Subcutaneous abdominal adipose tissue (tissue), 5 donors: ENCODE measurements around the gene ARMC3.
"Not testable (repeated sequence)": the region's sequence is repeated elsewhere in the genome, so short reads cannot be mapped to it uniquely, and the experiment has no call there.

Source experiments
- H3K27ac ChIP-seq: one replicate; pipeline ENCODE4 v1.7.0; 2013; ENCODE audit warnings: low read depth, mild to moderate bottlenecking, inconsistent platforms, low read length, moderate library complexity
- H3K27me3 ChIP-seq, 5 donors: one replicate each; pipeline ENCODE4 v1.7.0; 2013; ENCODE audit warnings: low read length in 5 of 5, inconsistent platforms in 1 of 5; ENCODE audit not compliant: control insufficient read depth in 5 of 5, insufficient read depth in 4 of 5
- H3K36me3 ChIP-seq, 5 donors: one replicate each; pipeline ENCODE4 v1.7.0; 2013; ENCODE audit warnings: low read length in 5 of 5; ENCODE audit not compliant: control insufficient read depth in 5 of 5, insufficient read depth in 5 of 5
- H3K4me1 ChIP-seq, 5 donors: one replicate each; pipeline ENCODE4 v1.7.0; 2013; ENCODE audit warnings: low read length in 5 of 5, mild to moderate bottlenecking in 3 of 5, moderate library complexity in 1 of 5; ENCODE audit not compliant: control insufficient read depth in 5 of 5, insufficient read depth in 5 of 5
- H3K4me3 ChIP-seq, 5 donors: one replicate each; pipeline ENCODE4 v1.7.0; 2013; ENCODE audit warnings: low read length in 5 of 5, low read depth in 1 of 5
- H3K9ac ChIP-seq, 5 donors: one replicate each; pipeline ENCODE4 v1.7.0; 2013; ENCODE audit warnings: low read length in 5 of 5, mild to moderate bottlenecking in 4 of 5, moderate library complexity in 3 of 5
- H3K9me3 ChIP-seq, 5 donors: one replicate each; pipeline ENCODE4 v1.7.0; 2013; ENCODE audit warnings: low read length in 5 of 5; ENCODE audit not compliant: control insufficient read depth in 5 of 5
- donor health status: healthy.
- donor health status: healthy.
- donor health status: healthy.
- donor health status: healthy.
- donor health status: healthy.

The ARMC3 gene

DNA sequence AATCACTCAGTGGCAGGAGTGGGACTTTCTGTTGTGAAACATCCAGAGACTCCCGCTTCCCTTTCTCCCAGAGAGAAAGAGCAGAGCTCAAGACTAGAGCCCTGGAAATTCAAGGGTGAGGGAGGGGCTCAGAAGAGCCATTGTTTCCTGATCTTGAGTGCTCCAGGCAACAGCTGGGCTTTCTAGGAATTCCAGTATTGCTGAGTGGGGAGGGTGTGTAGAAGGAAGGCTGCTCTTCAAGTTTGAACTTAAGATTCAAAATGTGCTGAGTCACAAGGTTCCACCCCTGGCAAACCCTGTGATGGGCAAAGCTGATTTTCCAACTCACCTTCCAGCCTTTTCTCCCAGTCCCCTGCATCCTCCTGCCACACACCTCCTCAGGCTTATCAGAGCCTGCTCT, 125.2 kb downstream of the ARMC3 start:
- H3K36me3 ChIP-seq: no peaks in the 10 kb centered on the region
- no peak overlapping the region for H3K9ac ChIP-seq
- peaks cover 0 to 4% (median 0%) of the 10 kb centered on the region in 5 donors for H3K4me1 ChIP-seq
- no peak overlapping the region for H3K4me3 ChIP-seq
- no peak overlapping the region for H3K27ac ChIP-seq
- no peaks in the 10 kb centered on the region for H3K27me3 ChIP-seq
- no peaks in the 10 kb centered on the region for H3K9me3 ChIP-seq

DNA sequence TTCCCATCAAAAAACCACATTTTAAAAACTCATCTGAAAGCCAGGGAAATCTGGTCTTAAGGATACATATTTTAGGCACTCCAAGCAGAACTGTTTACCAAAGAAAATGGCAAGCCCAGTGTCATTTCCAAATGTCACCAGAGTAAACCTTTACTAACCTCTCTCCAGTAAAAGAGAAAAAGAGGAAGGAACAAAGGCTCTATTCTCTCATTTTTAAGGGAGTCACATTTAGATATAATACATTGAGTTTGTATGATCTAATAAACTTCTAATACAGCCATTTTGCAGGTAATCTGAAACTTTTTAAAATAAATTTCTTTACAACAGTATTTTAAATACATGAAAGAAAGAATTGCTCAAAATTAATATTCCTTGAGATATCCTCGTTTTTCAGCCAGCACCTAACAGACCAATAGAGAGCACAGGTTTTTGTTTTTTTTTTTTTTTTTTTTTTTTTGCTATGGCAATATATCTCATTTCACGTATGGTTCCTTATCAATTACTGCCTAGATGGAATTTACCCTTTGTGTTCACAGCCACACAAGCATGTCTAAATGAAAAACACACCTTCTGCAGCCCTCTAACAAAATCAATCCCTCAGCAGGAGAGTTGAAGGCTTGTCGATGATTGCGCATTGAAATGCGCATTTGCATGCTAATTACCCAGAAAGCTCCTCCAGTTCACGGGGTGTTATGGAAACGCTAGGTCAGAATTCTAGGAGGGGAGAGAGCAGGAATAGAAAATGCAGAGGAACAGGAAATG, 127.8 kb downstream of the ARMC3 start:
- H3K4me1 ChIP-seq: peaks cover 0 to 4% (median 0%) of the 10 kb centered on the region in 5 donors
- no peaks in the 10 kb centered on the region for H3K27me3 ChIP-seq
- H3K27ac ChIP-seq: no peak overlapping the region
- H3K9ac ChIP-seq: no peak overlapping the region
- H3K9me3 ChIP-seq: peaks cover 0 to 11% (median 0%) of the 10 kb centered on the region in 5 donors
- no peak overlapping the region for H3K4me3 ChIP-seq
- H3K36me3 ChIP-seq: no peaks in the 10 kb centered on the region

DNA sequence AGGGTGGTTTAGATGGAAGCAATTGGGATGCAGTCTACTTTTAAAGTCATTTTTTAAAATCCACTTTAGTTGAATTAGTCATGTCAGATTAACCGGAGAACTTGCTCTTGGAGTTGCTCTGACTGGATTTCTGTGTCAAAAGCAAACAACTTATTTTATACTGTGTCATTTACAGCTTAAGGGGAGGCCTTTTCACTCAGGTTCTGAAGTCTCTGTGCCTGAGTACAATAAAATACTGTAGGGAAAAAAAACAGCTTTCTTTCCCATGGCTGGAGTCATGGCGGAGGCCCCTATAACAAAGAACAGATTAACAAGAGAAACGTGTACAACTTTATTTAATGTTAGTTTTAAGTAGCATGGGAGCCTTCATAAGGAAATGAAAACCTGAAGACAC, 128.3 kb downstream of the ARMC3 start:
- Histone ChIP-seq H3K9ac (no peak overlapping the region), H3K9me3 (peaks cover 0 to 15% (median 3%) of the 10 kb centered on the region in 5 donors), H3K27me3 (peaks cover 0 to 4% (median 2%) of the 10 kb centered on the region in 5 donors), H3K4me3 (no peak overlapping the region), H3K36me3 (no peaks in the 10 kb centered on the region), H3K27ac (no peak overlapping the region), H3K4me1 (peaks cover 0 to 4% (median 0%) of the 10 kb centered on the region in 5 donors)

DNA sequence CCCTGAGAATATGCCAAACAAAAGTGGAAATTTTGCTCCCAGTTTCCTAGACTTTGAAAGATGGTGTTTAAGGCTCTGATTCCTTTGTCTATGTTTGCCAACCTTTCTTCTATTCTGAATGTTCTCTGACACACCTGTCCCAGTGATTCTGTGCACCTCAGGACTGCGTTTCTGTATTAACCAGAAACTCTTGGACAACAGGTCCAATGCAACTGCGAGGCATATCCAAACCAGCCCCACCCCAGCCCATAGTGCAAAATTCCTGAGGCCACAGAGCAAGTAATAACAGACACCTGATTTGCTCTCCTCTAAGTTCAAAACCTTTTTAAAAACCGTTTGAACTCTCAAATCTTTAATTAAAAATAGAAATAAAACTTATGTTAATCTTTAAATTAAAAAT, 130.5 kb downstream of the ARMC3 start:
- H3K36me3 ChIP-seq: no peaks in the 10 kb centered on the region
- H3K4me3 ChIP-seq: no peak overlapping the region
- peaks cover 0 to 6% (median 4%) of the 10 kb centered on the region in 5 donors for H3K27me3 ChIP-seq
- H3K27ac ChIP-seq: no peak overlapping the region
- H3K4me1 ChIP-seq: peaks cover 0 to 5% (median 0%) of the 10 kb centered on the region in 5 donors
- H3K9ac ChIP-seq: no peak overlapping the region
- H3K9me3 ChIP-seq: peaks cover 0 to 15% (median 3%) of the 10 kb centered on the region in 5 donors

DNA sequence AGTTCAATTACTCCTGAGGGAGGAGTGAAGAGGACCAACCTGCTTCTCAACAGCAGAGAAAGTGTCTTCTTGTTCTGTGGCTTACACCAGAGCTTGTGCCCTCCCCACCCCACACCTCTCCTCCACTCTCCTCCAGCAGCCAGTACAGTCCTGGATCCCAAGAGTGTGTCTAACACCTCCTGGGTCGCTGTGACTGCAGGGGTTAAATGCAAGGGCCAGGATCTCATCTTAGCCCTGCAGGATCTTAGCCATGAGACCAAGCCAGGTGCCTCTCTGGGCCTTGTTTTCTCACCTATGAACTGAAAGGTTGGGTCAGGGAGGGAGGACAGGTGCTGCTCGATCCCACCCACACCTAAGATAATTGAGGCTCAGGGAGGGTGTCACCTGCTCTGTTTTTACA, 133.1 kb downstream of the ARMC3 start:
- H3K9ac ChIP-seq: no peak overlapping the region
- H3K9me3 ChIP-seq: peaks cover 0 to 15% (median 3%) of the 10 kb centered on the region in 5 donors
- H3K4me1 ChIP-seq: peaks cover 4 to 16% (median 8%) of the 10 kb centered on the region in 5 donors
- H3K27me3 ChIP-seq: peaks cover 0 to 6% (median 4%) of the 10 kb centered on the region in 5 donors
- no peak overlapping the region for H3K27ac ChIP-seq
- H3K4me3 ChIP-seq: no peak overlapping the region
- no peaks in the 10 kb centered on the region for H3K36me3 ChIP-seq

DNA sequence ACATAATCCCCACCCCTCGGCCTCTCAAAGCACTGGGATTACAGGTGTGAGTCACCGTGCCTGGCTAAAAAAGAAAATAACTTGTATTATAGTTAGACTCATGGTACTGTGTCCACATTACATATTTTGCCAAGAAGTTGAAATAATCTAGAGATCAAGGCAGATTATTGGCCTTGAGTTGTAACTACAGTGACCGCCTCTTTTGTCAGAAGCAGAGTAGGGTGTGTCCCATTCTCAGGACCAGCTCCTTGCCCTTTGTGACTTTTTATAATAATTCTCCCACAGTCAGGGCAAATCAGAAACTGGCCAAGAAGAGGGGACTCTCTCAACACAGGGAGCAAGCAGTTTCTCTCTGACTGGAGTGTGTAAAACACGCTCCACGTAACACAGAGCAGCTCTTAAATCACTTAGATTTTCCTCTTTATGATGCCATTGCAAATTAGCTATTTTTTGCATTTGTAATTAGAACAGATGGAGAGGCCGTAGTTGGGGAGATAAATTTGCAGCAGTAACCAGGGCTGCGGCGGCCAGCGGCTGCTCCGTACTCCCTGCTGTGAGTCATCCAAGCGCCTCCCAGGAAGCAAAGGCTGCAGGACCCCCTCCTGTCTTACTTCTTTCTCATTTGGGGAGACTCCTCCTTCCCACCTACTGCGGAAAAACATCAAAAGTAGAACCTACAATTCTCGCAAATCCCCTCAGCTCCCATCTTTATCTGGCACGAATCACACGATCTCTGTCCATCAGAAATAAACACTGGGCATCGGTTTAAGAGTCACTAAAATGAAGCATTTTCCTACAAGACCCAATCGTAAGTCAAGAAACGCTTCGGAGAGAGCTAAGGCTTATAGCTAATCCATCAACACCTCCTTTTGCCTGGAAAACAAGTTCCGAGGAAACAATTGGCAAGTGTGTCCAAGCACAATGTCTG, 135.5 kb downstream of the ARMC3 start:
- no peak overlapping the region for H3K9ac ChIP-seq
- H3K4me1 ChIP-seq: peaks cover 4 to 18% (median 10%) of the 10 kb centered on the region in 5 donors
- H3K4me3 ChIP-seq: no peak overlapping the region
- H3K9me3 ChIP-seq: peaks cover 0 to 15% (median 3%) of the 10 kb centered on the region in 5 donors
- H3K36me3 ChIP-seq: no peaks in the 10 kb centered on the region
- H3K27ac ChIP-seq: no peak overlapping the region
- H3K27me3 ChIP-seq: peaks cover 0 to 6% (median 4%) of the 10 kb centered on the region in 5 donors

DNA sequence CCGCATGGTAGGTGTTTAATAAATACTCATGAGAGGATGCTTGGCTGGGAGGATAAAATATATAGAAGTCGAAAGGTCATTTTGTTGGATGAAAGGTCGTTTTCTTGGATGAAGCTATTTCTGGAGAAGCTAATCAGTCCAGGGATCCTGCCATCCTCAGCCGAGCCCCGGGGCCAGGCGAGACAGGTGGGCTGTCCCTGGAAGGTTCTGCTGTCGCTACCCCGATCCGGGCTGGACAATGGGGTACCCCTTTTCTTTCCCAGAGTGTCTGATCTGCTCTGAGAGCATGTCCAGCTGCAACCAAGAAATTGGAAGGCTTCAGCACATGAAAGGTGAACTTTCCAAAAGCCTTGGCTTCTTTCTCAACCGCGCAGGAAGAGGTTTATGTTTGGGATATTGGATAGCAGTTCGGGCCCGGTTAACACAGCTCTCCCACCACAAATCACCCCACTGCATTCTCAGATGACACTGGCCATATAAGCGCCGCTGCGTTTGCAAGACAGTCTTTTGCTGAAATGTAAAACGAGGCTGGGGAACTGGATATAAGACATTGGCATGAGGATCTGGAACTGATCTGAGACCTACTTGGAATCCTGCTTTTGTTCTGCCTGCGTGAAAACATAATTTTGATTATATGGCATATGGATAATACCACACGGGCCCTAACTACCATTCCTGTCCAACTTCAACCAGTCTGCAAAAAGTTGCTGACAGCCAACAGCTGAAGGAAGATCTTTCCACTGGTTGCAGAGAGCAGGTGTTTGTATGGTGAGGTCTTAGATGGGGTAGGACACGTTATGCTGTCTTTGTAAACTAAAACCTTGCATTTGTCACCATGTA, 136.3 kb downstream of the ARMC3 start:
- H3K27ac ChIP-seq: no peak overlapping the region
- H3K4me3 ChIP-seq: no peak overlapping the region
- peaks cover 4 to 18% (median 12%) of the 10 kb centered on the region in 5 donors for H3K4me1 ChIP-seq
- H3K9me3 ChIP-seq: peaks cover 0 to 10% (median 3%) of the 10 kb centered on the region in 5 donors
- no peaks in the 10 kb centered on the region for H3K36me3 ChIP-seq
- peaks cover 0 to 6% (median 4%) of the 10 kb centered on the region in 5 donors for H3K27me3 ChIP-seq
- H3K9ac ChIP-seq: no peak overlapping the region

DNA sequence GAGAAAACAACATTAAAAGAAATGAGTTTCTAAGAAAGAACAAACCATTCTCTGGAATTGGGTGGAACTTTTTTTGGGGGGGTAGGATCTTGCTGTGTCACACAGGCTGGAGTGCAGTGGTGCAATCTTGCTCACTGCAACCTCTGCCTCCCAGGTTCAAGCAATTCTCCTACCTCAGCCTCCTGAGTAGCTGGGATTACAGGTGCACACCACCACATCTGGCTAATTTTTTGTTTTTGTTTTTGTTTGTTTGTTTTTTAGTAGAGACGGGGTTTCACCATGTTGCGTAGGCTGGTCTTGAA, 136.9 kb downstream of the ARMC3 start:
- H3K27ac ChIP-seq, H3K9me3 ChIP-seq, H3K4me3 ChIP-seq, H3K9ac ChIP-seq, H3K27me3 ChIP-seq, H3K36me3 ChIP-seq: not testable (repeated sequence)
- peaks cover 4 to 18% (median 12%) of the 10 kb centered on the region in 5 donors for H3K4me1 ChIP-seq

DNA sequence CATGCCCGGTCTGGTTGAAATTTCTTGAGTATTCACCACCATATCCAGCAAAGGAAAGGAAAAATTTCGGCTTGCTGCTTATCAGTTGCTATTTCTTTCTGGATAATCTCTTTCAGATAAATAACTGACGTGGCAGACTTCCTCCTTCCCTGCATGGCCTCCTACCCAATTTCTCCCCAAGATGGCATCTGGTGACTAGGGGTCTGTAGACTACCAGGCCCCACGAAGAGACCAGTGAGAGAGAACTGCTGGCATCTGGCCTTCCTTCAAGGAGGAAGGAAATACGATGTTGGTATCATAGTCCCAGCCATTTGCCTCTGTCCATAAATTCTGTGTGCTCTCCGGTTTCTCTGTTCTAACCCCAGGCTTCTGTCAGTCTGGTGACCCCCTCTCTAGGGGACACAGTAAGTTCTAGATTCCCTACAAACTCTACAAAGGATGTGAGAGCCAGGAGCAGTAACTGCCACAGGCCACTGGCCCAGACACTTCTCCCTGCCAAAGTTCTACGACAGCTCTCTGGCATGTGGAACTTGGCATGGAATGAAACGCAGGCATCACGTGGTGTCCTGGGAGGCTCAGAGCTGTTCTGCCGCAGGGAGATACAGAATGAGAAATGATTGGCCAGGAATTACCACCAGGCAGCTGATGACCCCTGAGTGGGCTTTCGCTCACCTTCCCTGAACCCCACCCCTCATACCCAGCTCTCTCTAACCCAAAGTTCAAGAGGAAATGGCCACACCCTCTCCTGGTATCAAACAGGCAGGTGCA, 137.5 kb downstream of the ARMC3 start:
- no peak overlapping the region for H3K27ac ChIP-seq
- peaks cover 0 to 6% (median 4%) of the 10 kb centered on the region in 5 donors for H3K27me3 ChIP-seq
- peaks cover 4 to 18% (median 12%) of the 10 kb centered on the region in 5 donors for H3K4me1 ChIP-seq
- no peak overlapping the region for H3K9ac ChIP-seq
- H3K9me3 ChIP-seq: peaks cover 0 to 4% (median 3%) of the 10 kb centered on the region in 5 donors
- H3K36me3 ChIP-seq: no peaks in the 10 kb centered on the region
- H3K4me3 ChIP-seq: no peak overlapping the region
